T-helper 2 cell treated with Interferon-gamma antibody and Interleukin-4, amounts not matched to agents 5 μg/mL and 100 μg/mL, for 36 hours (primary cell): ENCODE data around the gene NKX2-2.

Source experiments
- DNase-seq: peaks from one replicate; pipeline ENCODE4 v3.0.0; 2021; ENCODE audit warnings: low spot score
- H3K27ac Mint-ChIP-seq: one replicate; pipeline ENCODE4 v1.8.0; 2021; ENCODE audit warnings: mild to moderate bottlenecking, mixed read lengths
- H3K27me3 Mint-ChIP-seq: one replicate; pipeline ENCODE4 v1.8.0; 2021; ENCODE audit warnings: low read depth, mixed read lengths
- H3K36me3 Mint-ChIP-seq: one replicate; pipeline ENCODE4 v1.8.0; 2021; ENCODE audit warnings: low read depth, mixed read lengths
- H3K4me1 Mint-ChIP-seq: one replicate; pipeline ENCODE4 v1.8.0; 2021; ENCODE audit warnings: low read depth, mixed read lengths
- H3K4me3 Mint-ChIP-seq: one replicate; pipeline ENCODE4 v1.8.0; 2022; ENCODE audit warnings: mild to moderate bottlenecking, moderate library complexity, mixed read lengths
- H3K9me3 Mint-ChIP-seq: one replicate; pipeline ENCODE4 v1.8.0; 2021; ENCODE audit warnings: mixed read lengths

The NKX2-2 gene

GRCh38 chr20:21513881-21514540 is at the start of gene NKX2-2:
Gene NKX2-2 (minus strand): TSS chr20:21514064. CDS start chr20:21513669, 395 bp downstream.
- DNase-seq = no peak
- H3K9me3 Mint-ChIP-seq = no peaks in the 10 kb centered on the region
- H3K27ac Mint-ChIP-seq = no peak within 1 kb of the TSS
- H3K27me3 Mint-ChIP-seq = peaks cover 77% of the 10 kb centered on the region
- H3K4me1 Mint-ChIP-seq = peaks cover 14% of the 10 kb centered on the region
- no peaks in the 10 kb centered on the region for H3K36me3 Mint-ChIP-seq
- peak within 1 kb of the TSS; percentile 32 for H3K4me3 Mint-ChIP-seq

GRCh38 chr20:21562656-21563055 is 48.8 kb upstream of the NKX2-2 start:
- Mint-ChIP-seq H3K9me3 (no peaks in the 10 kb centered on the region), H3K27me3 (peaks cover 16% of the 10 kb centered on the region), H3K4me1 (peaks cover 7% of the 10 kb centered on the region), H3K27ac (no peak overlapping the region), H3K4me3 (no peak overlapping the region), H3K36me3 (no peaks in the 10 kb centered on the region)
- DNase-seq = no peak

GRCh38 chr20:21559305-21559704 is 45.4 kb upstream of the NKX2-2 start:
- Mint-ChIP-seq H3K27me3 (peaks cover 7% of the 10 kb centered on the region), H3K4me1 (peaks cover 26% of the 10 kb centered on the region), H3K4me3 (peak overlapping the region; percentile 65), H3K9me3 (no peaks in the 10 kb centered on the region), H3K36me3 (no peaks in the 10 kb centered on the region), H3K27ac (peak overlapping the region; percentile 58)
- DNase-seq = peak; percentile 42

- peaks cover 3% of the 10 kb centered on the region for H3K27me3 Mint-ChIP-seq
- peak overlapping the region; percentile 84 for H3K27ac Mint-ChIP-seq
- H3K36me3 Mint-ChIP-seq = no peaks in the 10 kb centered on the region
- peak; percentile 44 for DNase-seq
- peak overlapping the region; percentile 54 for H3K4me3 Mint-ChIP-seq
- H3K9me3 Mint-ChIP-seq = no peaks in the 10 kb centered on the region
- H3K4me1 Mint-ChIP-seq = peaks cover 26% of the 10 kb centered on the region
Observed at GRCh38 chr20:21557241-21558020, 43.6 kb upstream of the NKX2-2 start.

GRCh38 chr20:21556398-21556797 is 42.5 kb upstream of the NKX2-2 start:
- Mint-ChIP-seq H3K27me3 (peaks cover 3% of the 10 kb centered on the region), H3K9me3 (no peaks in the 10 kb centered on the region), H3K36me3 (no peaks in the 10 kb centered on the region), H3K27ac (peak overlapping the region; percentile 84), H3K4me3 (peak overlapping the region; percentile 54), H3K4me1 (peaks cover 26% of the 10 kb centered on the region)
- DNase-seq = no peak

GRCh38 chr20:21555470-21556120 is 41.7 kb upstream of the NKX2-2 start:
- H3K27ac Mint-ChIP-seq = peak overlapping the region; percentile 9
- no peaks in the 10 kb centered on the region for H3K9me3 Mint-ChIP-seq
- no peak for DNase-seq
- no peak overlapping the region for H3K4me3 Mint-ChIP-seq
- H3K4me1 Mint-ChIP-seq = peaks cover 26% of the 10 kb centered on the region
- peaks cover 3% of the 10 kb centered on the region for H3K27me3 Mint-ChIP-seq
- no peaks in the 10 kb centered on the region for H3K36me3 Mint-ChIP-seq

GRCh38 chr20:21554985-21555384 is 41.1 kb upstream of the NKX2-2 start:
- H3K4me1 Mint-ChIP-seq = peaks cover 28% of the 10 kb centered on the region
- no peak overlapping the region for H3K27ac Mint-ChIP-seq
- H3K9me3 Mint-ChIP-seq = no peaks in the 10 kb centered on the region
- no peak overlapping the region for H3K4me3 Mint-ChIP-seq
- no peaks in the 10 kb centered on the region for H3K36me3 Mint-ChIP-seq
- DNase-seq = no peak
- H3K27me3 Mint-ChIP-seq = no peaks in the 10 kb centered on the region

GRCh38 chr20:21554376-21554890 is 40.6 kb upstream of the NKX2-2 start:
- no peak for DNase-seq
- Mint-ChIP-seq H3K9me3 (no peaks in the 10 kb centered on the region), H3K27ac (no peak overlapping the region), H3K4me3 (no peak overlapping the region), H3K27me3 (no peaks in the 10 kb centered on the region), H3K36me3 (no peaks in the 10 kb centered on the region), H3K4me1 (peaks cover 28% of the 10 kb centered on the region)

GRCh38 chr20:21550587-21550986 is 36.7 kb upstream of the NKX2-2 start:
- no peak overlapping the region for H3K4me3 Mint-ChIP-seq
- H3K27ac Mint-ChIP-seq = no peak overlapping the region
- peaks cover 31% of the 10 kb centered on the region for H3K4me1 Mint-ChIP-seq
- H3K27me3 Mint-ChIP-seq = no peaks in the 10 kb centered on the region
- H3K36me3 Mint-ChIP-seq = peaks cover 2% of the 10 kb centered on the region
- H3K9me3 Mint-ChIP-seq = no peaks in the 10 kb centered on the region
- DNase-seq = no peak

- peaks cover 27% of the 10 kb centered on the region for H3K4me1 Mint-ChIP-seq
- peak; percentile 64 for DNase-seq
- H3K36me3 Mint-ChIP-seq = peaks cover 2% of the 10 kb centered on the region
- peak overlapping the region; percentile 85 for H3K27ac Mint-ChIP-seq
- H3K27me3 Mint-ChIP-seq = no peaks in the 10 kb centered on the region
- peaks cover 6% of the 10 kb centered on the region for H3K9me3 Mint-ChIP-seq
- H3K4me3 Mint-ChIP-seq = peak overlapping the region; percentile 63
Observed at GRCh38 chr20:21548390-21549035, 34.6 kb upstream of the NKX2-2 start.

GRCh38 chr20:21546355-21546754 is 32.5 kb upstream of the NKX2-2 start:
- peaks cover 27% of the 10 kb centered on the region for H3K4me1 Mint-ChIP-seq
- DNase-seq = no peak
- no peak overlapping the region for H3K27ac Mint-ChIP-seq
- H3K9me3 Mint-ChIP-seq = peaks cover 6% of the 10 kb centered on the region
- H3K27me3 Mint-ChIP-seq = no peaks in the 10 kb centered on the region
- H3K4me3 Mint-ChIP-seq = no peak overlapping the region
- H3K36me3 Mint-ChIP-seq = peaks cover 2% of the 10 kb centered on the region

- Mint-ChIP-seq H3K27ac (no peak overlapping the region), H3K9me3 (peaks cover 4% of the 10 kb centered on the region), H3K4me3 (no peak overlapping the region), H3K4me1 (no peaks in the 10 kb centered on the region), H3K27me3 (peaks cover 4% of the 10 kb centered on the region), H3K36me3 (no peaks in the 10 kb centered on the region)
- no peak for DNase-seq
Observed at GRCh38 chr20:21539512-21539911, 25.6 kb upstream of the NKX2-2 start.

- no peak overlapping the region for H3K4me3 Mint-ChIP-seq
- H3K9me3 Mint-ChIP-seq = no peaks in the 10 kb centered on the region
- peaks cover 29% of the 10 kb centered on the region for H3K27me3 Mint-ChIP-seq
- no peaks in the 10 kb centered on the region for H3K36me3 Mint-ChIP-seq
- no peak for DNase-seq
- H3K27ac Mint-ChIP-seq = no peak overlapping the region
- H3K4me1 Mint-ChIP-seq = peaks cover under 1% of the 10 kb centered on the region
Observed at GRCh38 chr20:21534886-21535285, 21.0 kb upstream of the NKX2-2 start.
